Keratinocyte (primary cell): Measurements from ENCODE around the gene BCAP31. TPM values are rescaled to one million over a fixed set of nuclear protein-coding genes. Genes with fewer than 3 reads are reported as not detected.

Source experiments
- DNase-seq: peaks from one replicate; pipeline ENCODE4 v3.0.0-alpha.2; 2011; ENCODE audit warnings: low read depth, missing footprints, low spot score
- FAIRE-seq: peaks from 2 replicates; lab custom pipeline; 2011; peaks lifted over from hg19 to GRCh38; lab: Jason Lieb, UNC
- H2AFZ ChIP-seq: 2 replicates; pipeline ENCODE4 v1.6.0; 2012; ENCODE audit warnings: low read length, control low read depth, inconsistent platforms; ENCODE audit not compliant: control insufficient read depth
- H3K27ac ChIP-seq: 2 replicates; pipeline ENCODE4 v1.5.1; 2011; ENCODE audit warnings: low read length; ENCODE audit not compliant: control insufficient read depth, insufficient read depth
- H3K27me3 ChIP-seq: 3 replicates; pipeline ENCODE4 v1.6.0; 2011; ENCODE audit warnings: low read length; ENCODE audit not compliant: control insufficient read depth, insufficient read depth; ENCODE audit errors: extremely low read depth
- H3K36me3 ChIP-seq, 2 experiments: 2 replicates in 1 of 2; 3 replicates in 1 of 2; pipeline ENCODE4 v1.5.1; 2011; ENCODE audit warnings: low read length in 2 of 2, mild to moderate bottlenecking in 1 of 2; ENCODE audit not compliant: control insufficient read depth in 2 of 2, insufficient read depth in 2 of 2; ENCODE audit errors: extremely low read depth in 1 of 2
- H3K4me1 ChIP-seq: 3 replicates; pipeline ENCODE4 v1.5.1; 2011; ENCODE audit warnings: low read length; ENCODE audit not compliant: control insufficient read depth, insufficient read depth; ENCODE audit errors: extremely low read depth
- H3K4me2 ChIP-seq: 3 replicates; pipeline ENCODE4 v1.6.0; 2011; ENCODE audit warnings: low read depth, low read length; ENCODE audit not compliant: control insufficient read depth, insufficient read depth; ENCODE audit errors: extremely low read depth
- H3K4me3 ChIP-seq, 3 experiments: fragments of 200-600 bp in 1 of 3; sonication (generic) in 1 of 3; 2 replicates in 2 of 3; 3 replicates in 1 of 3; pipeline ENCODE4 v1.5.1; 2011 to 2016; ENCODE audit warnings: low read length in 3 of 3, mild to moderate bottlenecking in 3 of 3, control low read depth in 2 of 3, inconsistent platforms in 1 of 3, low read depth in 1 of 3, mixed read lengths in 1 of 3, mixed run types in 1 of 3, moderate library complexity in 1 of 3; ENCODE audit not compliant: control insufficient read depth in 2 of 3, insufficient read depth in 2 of 3; ENCODE audit errors: extremely low read depth in 1 of 3
- H3K79me2 ChIP-seq: 2 replicates; pipeline ENCODE4 v1.6.0; 2012; ENCODE audit warnings: low read length; ENCODE audit not compliant: control insufficient read depth, insufficient read depth
- H3K9ac ChIP-seq: 3 replicates; pipeline ENCODE4 v1.6.0; 2011; ENCODE audit warnings: low read length; ENCODE audit not compliant: control insufficient read depth, insufficient read depth; ENCODE audit errors: extremely low read depth
- H3K9me1 ChIP-seq: 3 replicates; pipeline ENCODE4 v1.6.0; 2011; ENCODE audit warnings: low read length; ENCODE audit not compliant: control insufficient read depth, insufficient read depth; ENCODE audit errors: extremely low read depth
- H3K9me3 ChIP-seq: 2 replicates; pipeline ENCODE4 v1.5.1; 2012; ENCODE audit warnings: low read depth, low read length; ENCODE audit not compliant: control insufficient read depth
- H4K20me1 ChIP-seq: 3 replicates; pipeline ENCODE4 v1.6.0; 2011; ENCODE audit warnings: low read length; ENCODE audit not compliant: control insufficient read depth, insufficient read depth; ENCODE audit errors: extremely low read depth
- CTCF ChIP-seq, 3 experiments: IDR thresholded peaks in 1 of 3; conservative IDR thresholded peaks in 1 of 3; optimal IDR thresholded peaks in 1 of 3; 2 replicates in 2 of 3; 3 replicates in 1 of 3; pipeline versions ENCODE3 to v1.5.1; 2011; ENCODE audit warnings: low read length in 3 of 3, mild to moderate bottlenecking in 3 of 3, moderate library complexity in 2 of 3, control low read depth in 1 of 3, inconsistent platforms in 1 of 3; ENCODE audit not compliant: insufficient read depth in 2 of 3; ENCODE audit errors: extremely low read depth in 1 of 3
- EZH2 ChIP-seq: IDR thresholded peaks from one replicate; pipeline ENCODE4 v1.6.1; 2012; ENCODE audit warnings: inconsistent platforms, mild to moderate bottlenecking, low read length, moderate library complexity
- dilution Hi-C: fragments of 300-500 bp; cut with MboI; formaldehyde crosslinking; loops from one replicate; pipeline ENCODE4 v1.7.0; 2020; ENCODE audit warnings: low sequenced_read_pairs; ENCODE audit not compliant: extremely low pct_ligation_motif_present
- polyA plus RNA-seq, 5 experiments: library from polyadenylated mRNA; depleted of rRNA in 3 of 5; stranded (reverse) in 3 of 5; stranded (forward) in 1 of 5; unstranded in 1 of 5; fragments of >200 nt; gene quantifications; 1 replicate in 1 of 5; 2 replicates in 3 of 5; 3 replicates in 1 of 5; pipeline versions ENCODE4 v1.2.1 to v1.2.3, GENCODE V29; 2011 to 2012; ENCODE audit warnings: missing spikeins in 2 of 5, low read depth in 1 of 5, low replicate concordance in 1 of 5

BCAP31 gene
- polyA plus RNA-seq, 1 donor (not counting 4 experiments of a cell fraction or from before 2014, with no cell fraction given): 262 TPM

DNA sequence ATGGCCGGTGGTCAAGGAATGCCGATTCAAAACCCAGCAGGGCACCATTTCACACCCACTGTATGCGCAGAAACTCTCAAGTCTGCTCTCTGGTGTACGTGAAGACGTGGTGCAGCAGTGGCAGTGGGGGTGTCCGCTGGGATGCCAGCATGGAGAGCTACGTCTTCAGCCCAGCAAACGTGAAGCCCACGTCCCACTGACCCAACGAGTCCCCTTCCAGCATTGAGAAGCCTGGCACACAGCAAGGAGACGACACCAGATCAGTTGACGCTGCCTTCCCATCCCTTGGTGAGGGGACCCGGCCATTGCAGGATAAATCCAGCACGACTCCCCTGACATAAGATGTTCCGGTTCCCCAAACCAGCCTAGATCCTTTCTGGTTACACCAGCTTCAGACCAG, 37.7 kb upstream of the BCAP31 start:
- dilution Hi-C loops: no loop called here
- Histone ChIP-seq H3K9me3 (no peaks in the 10 kb centered on the region), H2AFZ (no peak overlapping the region), H3K9me1 (no peaks in the 10 kb centered on the region), H3K36me3 (no peaks in the 10 kb centered on the region), H3K79me2 (peaks cover 2% of the 10 kb centered on the region), H3K27me3 (no peaks in the 10 kb centered on the region), H4K20me1 (no peaks in the 10 kb centered on the region), H3K27ac (no peak overlapping the region), H3K4me1 (peaks cover 13% of the 10 kb centered on the region), H3K4me2 (no peak overlapping the region), H3K9ac (no peak overlapping the region), H3K4me3 (no peak overlapping the region)
- FAIRE-seq (no peak), DNase-seq (no peak)
- TF ChIP-seq EZH2 (no peak), CTCF (optimal IDR thresholded peaks at IDR 0.05 in 1 of 3, IDR thresholded peaks at IDR 0.05 in 1 of 3, conservative IDR thresholded peaks at IDR 0.05 in 1 of 3; ENCODE audit: extremely low read depth in 1 of 3, insufficient read depth in 2 of 3, low read length in 3 of 3) (no peak)

- no peaks in the 10 kb centered on the region for H3K79me2 ChIP-seq
- dilution Hi-C loops: no loop called here
- H3K27ac ChIP-seq: no peak overlapping the region
- DNase-seq: no peak
- no peak overlapping the region for H3K4me3 ChIP-seq
- no peak for FAIRE-seq
- H3K4me1 ChIP-seq: no peaks in the 10 kb centered on the region
- no peaks in the 10 kb centered on the region for H3K9me1 ChIP-seq
- H3K4me2 ChIP-seq: no peak overlapping the region
- TF ChIP-seq CTCF (optimal IDR thresholded peaks at IDR 0.05 in 1 of 3, IDR thresholded peaks at IDR 0.05 in 1 of 3, conservative IDR thresholded peaks at IDR 0.05 in 1 of 3; ENCODE audit: extremely low read depth in 1 of 3, insufficient read depth in 2 of 3, low read length in 3 of 3) (no peak), EZH2 (no peak)
- H3K27me3 ChIP-seq: no peaks in the 10 kb centered on the region
- H3K36me3 ChIP-seq: no peaks in the 10 kb centered on the region
- no peak overlapping the region for H2AFZ ChIP-seq
- H3K9me3 ChIP-seq: no peaks in the 10 kb centered on the region
- H3K9ac ChIP-seq: no peak overlapping the region
- no peaks in the 10 kb centered on the region for H4K20me1 ChIP-seq
Measured at GRCh38 chrX:153755136-153755535, 30.9 kb upstream of the BCAP31 start.
